Measurements from ENCODE around the gene MESP1. TPM values are rescaled to one million over a fixed set of nuclear protein-coding genes. Genes with fewer than 3 reads are reported as not detected.
A peak's percentile ranks its signal among the peaks of the same experiment; 100 is the strongest.

MESP1 gene
- total RNA-seq, 1 experiment from 2014 or later, result 8.8 TPM

DNA sequence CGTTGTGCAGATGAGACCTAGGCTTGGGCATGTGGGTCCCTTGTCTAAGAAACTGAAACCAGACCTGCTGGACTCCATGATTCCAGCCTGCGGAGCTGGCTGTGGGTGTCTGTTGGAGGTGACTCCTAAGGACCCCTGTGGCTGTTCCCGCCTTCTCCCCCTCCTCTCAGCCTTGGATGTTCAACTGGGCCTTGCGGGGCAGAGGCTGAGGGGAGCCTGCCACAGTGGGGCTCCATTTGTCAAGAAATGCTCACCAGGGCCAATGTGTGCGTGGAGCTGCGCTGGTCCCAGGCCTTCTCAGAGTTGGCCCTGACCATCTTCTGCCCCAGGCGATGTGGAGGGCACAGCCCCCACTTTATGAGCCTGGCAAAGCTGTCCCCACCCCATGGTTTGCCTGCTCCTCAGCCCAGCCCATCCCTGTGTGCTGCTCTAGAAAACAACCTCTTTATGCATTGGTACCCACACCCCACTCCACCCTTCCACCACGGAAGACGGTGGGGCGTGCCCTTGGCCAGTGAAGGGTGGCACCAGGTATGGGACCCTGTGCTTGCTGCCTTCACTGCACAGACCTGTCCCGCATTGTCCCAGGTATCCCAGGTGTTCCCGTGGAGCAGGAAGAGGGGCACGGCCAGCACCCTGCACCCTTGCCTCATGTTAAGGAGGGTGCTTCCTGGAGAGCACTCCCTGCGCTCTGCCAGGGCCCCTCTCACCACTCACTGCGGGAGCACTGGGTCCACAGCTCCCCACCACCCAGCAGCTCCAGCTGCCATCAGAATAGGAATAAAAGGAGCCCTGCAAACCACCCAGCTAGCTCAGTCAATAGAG lies 33.0 kb upstream of the MESP1 start:
- Histone ChIP-seq H3K27me3 (ENCODE audit: insufficient read depth, low read length) (no peaks in the 10 kb centered on the region), H3K9ac (ENCODE audit: low read length) (no peak overlapping the region), H2AFZ (ENCODE audit: low read depth, low read length, poor library complexity, severe bottlenecking) (no peak overlapping the region), H3K4me3 (replicated peaks in 1 of 2; ENCODE audit: low read depth in 1 of 2, low read length in 2 of 2) (no peak overlapping the region), H4K20me1 (ENCODE audit: insufficient read depth) (no peaks in the 10 kb centered on the region), H3K36me3 (ENCODE audit: control insufficient read depth in 1 of 2, insufficient read depth in 2 of 2, low read length in 2 of 2) (no peaks in the 10 kb centered on the region), H3K4me2 (ENCODE audit: low read length) (no peak overlapping the region), H3K27ac (ENCODE audit: low read depth, low read length) (no peak overlapping the region), H3K9me2 (ENCODE audit: insufficient read depth) (no peaks in the 10 kb centered on the region), H3K4me1 (ENCODE audit: control insufficient read depth in 1 of 2, insufficient read depth in 2 of 2, low read length in 2 of 2) (peaks cover 8 to 59% of the 10 kb centered on the region in 2 experiments; a peak in 3 of 4 replicates), H3K9me3 (ENCODE audit: control insufficient read depth in 1 of 2, insufficient read depth in 1 of 2, low read depth in 1 of 2, low read length in 2 of 2) (no peaks in the 10 kb centered on the region), H3K79me2 (ENCODE audit: insufficient read depth, low read length) (no peaks in the 10 kb centered on the region)
- ATAC-seq (no peak), DNase-seq (ENCODE audit: low read depth, low spot score) (no peak)
- ChIA-PET RAD21 (ENCODE audit: low non-redundant PET in 1 of 2, low total read pairs in 2 of 2, uncharacterized antibody in 2 of 2, unreplicated experiment in 2 of 2) (no interaction called here), POLR2A (no interaction called here), CTCF (interaction anchor here (0.7 kb wide), 1 partner anchor 91 kb away, joined by 4 read pairs; no protein-coding TSS in a partner anchor)
- TF ChIP-seq RAD21 (IDR thresholded peaks at IDR 0.05; ENCODE audit: low read depth), result 0 out of 2 replicates have a peak, but pooled peaks have one; percentile 3
- TF ChIP-seq, protein P1, sequence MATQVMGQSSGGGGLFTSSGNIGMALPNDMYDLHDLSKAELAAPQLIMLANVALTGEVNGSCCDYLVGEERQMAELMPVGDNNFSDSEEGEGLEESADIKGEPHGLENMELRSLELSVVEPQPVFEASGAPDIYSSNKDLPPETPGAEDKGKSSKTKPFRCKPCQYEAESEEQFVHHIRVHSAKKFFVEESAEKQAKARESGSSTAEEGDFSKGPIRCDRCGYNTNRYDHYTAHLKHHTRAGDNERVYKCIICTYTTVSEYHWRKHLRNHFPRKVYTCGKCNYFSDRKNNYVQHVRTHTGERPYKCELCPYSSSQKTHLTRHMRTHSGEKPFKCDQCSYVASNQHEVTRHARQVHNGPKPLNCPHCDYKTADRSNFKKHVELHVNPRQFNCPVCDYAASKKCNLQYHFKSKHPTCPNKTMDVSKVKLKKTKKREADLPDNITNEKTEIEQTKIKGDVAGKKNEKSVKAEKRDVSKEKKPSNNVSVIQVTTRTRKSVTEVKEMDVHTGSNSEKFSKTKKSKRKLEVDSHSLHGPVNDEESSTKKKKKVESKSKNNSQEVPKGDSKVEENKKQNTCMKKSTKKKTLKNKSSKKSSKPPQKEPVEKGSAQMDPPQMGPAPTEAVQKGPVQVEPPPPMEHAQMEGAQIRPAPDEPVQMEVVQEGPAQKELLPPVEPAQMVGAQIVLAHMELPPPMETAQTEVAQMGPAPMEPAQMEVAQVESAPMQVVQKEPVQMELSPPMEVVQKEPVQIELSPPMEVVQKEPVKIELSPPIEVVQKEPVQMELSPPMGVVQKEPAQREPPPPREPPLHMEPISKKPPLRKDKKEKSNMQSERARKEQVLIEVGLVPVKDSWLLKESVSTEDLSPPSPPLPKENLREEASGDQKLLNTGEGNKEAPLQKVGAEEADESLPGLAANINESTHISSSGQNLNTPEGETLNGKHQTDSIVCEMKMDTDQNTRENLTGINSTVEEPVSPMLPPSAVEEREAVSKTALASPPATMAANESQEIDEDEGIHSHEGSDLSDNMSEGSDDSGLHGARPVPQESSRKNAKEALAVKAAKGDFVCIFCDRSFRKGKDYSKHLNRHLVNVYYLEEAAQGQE (IDR thresholded peaks at IDR 0.05; ENCODE audit: low read depth), result no peak
- intact Hi-C loops (cut with micrococcal nuclease), result no loop called here
- no TSS peak for BruUV-seq (replicated peaks)
